B cell (primary cell): ENCODE data around the gene BLACAT1.

ENCODE experiments used
- EZH2 ChIP-seq: IDR thresholded peaks from 2 replicates; pipeline ENCODE4 v1.6.1; 2012; ENCODE audit warnings: borderline replicate concordance, low read depth, mild to moderate bottlenecking, moderate library complexity, low read length; ENCODE audit not compliant: insufficient read depth, poor library complexity, severe bottlenecking
- TF ChIP-seq, protein P1 (sequence below): fragments of 200-600 bp; IDR thresholded peaks from one replicate; pipeline ENCODE4 v1.8.0; 2022; ENCODE audit warnings: antibody characterized with exemption, mild to moderate bottlenecking

DNA sequence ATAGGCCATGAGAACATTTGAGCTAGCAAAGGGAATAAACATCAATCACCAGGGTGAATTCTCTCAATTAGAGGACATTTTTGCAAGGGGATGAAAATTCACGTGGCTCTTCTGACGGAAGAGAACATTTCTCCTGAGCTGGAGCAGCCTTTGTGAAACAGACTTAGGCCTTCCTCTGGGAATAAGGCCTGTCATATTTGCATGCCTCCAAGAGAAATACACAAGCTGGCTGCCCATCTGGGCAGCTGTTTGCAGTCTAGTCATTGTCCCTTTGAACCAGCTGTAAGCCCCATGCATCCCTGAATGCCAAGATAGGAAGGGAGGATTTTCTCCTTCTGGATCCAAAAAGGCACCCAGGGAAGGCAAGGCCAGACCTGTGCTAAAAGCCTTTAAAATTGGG, 39.5 kb downstream of the BLACAT1 start:
- TF ChIP-seq, protein P1, sequence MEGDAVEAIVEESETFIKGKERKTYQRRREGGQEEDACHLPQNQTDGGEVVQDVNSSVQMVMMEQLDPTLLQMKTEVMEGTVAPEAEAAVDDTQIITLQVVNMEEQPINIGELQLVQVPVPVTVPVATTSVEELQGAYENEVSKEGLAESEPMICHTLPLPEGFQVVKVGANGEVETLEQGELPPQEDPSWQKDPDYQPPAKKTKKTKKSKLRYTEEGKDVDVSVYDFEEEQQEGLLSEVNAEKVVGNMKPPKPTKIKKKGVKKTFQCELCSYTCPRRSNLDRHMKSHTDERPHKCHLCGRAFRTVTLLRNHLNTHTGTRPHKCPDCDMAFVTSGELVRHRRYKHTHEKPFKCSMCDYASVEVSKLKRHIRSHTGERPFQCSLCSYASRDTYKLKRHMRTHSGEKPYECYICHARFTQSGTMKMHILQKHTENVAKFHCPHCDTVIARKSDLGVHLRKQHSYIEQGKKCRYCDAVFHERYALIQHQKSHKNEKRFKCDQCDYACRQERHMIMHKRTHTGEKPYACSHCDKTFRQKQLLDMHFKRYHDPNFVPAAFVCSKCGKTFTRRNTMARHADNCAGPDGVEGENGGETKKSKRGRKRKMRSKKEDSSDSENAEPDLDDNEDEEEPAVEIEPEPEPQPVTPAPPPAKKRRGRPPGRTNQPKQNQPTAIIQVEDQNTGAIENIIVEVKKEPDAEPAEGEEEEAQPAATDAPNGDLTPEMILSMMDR: no peak
- TF ChIP-seq EZH2: no peak
